Caco-2 (cell line): Measurements from ENCODE around the gene UBQLNL. TPM values are rescaled to one million over a fixed set of nuclear protein-coding genes. Genes with fewer than 3 reads are reported as not detected.

Experiments used
- BruUV-seq: library from RNA; stranded (reverse); fragments of 400-500 nt; replicated peaks from 2 replicates; lab custom pipeline; 2021; lab: Mats Ljungman, UMichigan
- CTCF ChIA-PET: fragments of 300-600 bp; sonication (Branson Sonifier 250); formaldehyde crosslinking; loops from one replicate; lab custom pipeline; 2022; ENCODE audit warnings: antibody characterized with exemption; lab: Charles Lee
- POLR2A ChIA-PET: fragments of 300-600 bp; sonication (Branson Sonifier 250); formaldehyde crosslinking; loops from one replicate; lab custom pipeline; 2022; ENCODE audit warnings: antibody characterized with exemption; lab: Charles Lee
- DNase-seq, 2 experiments: peaks; one replicate each; pipeline versions ENCODE4 v3.0.0 to v3.0.0-alpha.2; 2020 to 2022
- H3K27me3 ChIP-seq: replicated peaks from 2 replicates; pipeline ENCODE4 v1.6.0; 2011; ENCODE audit warnings: low read length; ENCODE audit not compliant: control insufficient read depth, insufficient read depth
- H3K36me3 ChIP-seq: 2 replicates; pipeline ENCODE4 v1.5.1; 2011; ENCODE audit warnings: low read length; ENCODE audit not compliant: control insufficient read depth, insufficient read depth
- H3K4me1 ChIP-seq: fragments of 250-450 bp; sonication (Bioruptor Pico); 2 replicates; pipeline ENCODE4 v1.5.1; 2020; ENCODE audit warnings: mild to moderate bottlenecking
- H3K4me3 ChIP-seq: 2 replicates; pipeline ENCODE4 v1.5.1; 2011; ENCODE audit warnings: low read depth, mild to moderate bottlenecking, control low read depth, low read length
- H3K9me3 ChIP-seq: fragments of 250-450 bp; sonication (Bioruptor Pico); 2 replicates; pipeline ENCODE4 v1.5.1; 2020; ENCODE audit warnings: mild to moderate bottlenecking, moderate library complexity
- H3K27ac Mint-ChIP-seq: one replicate; pipeline ENCODE4 v1.8.0; 2022; ENCODE audit warnings: mixed read lengths; ENCODE audit not compliant: unreplicated experiment
- H3K27me3 Mint-ChIP-seq: one replicate; pipeline ENCODE4 v1.8.0; 2022; ENCODE audit warnings: mixed read lengths; ENCODE audit not compliant: insufficient read depth, unreplicated experiment
- H3K36me3 Mint-ChIP-seq: one replicate; pipeline ENCODE4 v1.8.0; 2022; ENCODE audit warnings: mild to moderate bottlenecking, mixed read lengths; ENCODE audit not compliant: insufficient read depth, unreplicated experiment
- H3K4me1 Mint-ChIP-seq: one replicate; pipeline ENCODE4 v1.8.0; 2022; ENCODE audit warnings: low read depth, mixed read lengths; ENCODE audit not compliant: unreplicated experiment
- H3K4me3 Mint-ChIP-seq: one replicate; pipeline ENCODE4 v1.8.0; 2022; ENCODE audit warnings: mild to moderate bottlenecking, moderate library complexity, mixed read lengths; ENCODE audit not compliant: unreplicated experiment
- H3K9me3 Mint-ChIP-seq: one replicate; pipeline ENCODE4 v1.8.0; 2022; ENCODE audit warnings: mixed read lengths; ENCODE audit not compliant: unreplicated experiment
- CTCF ChIP-seq, 2 experiments: fragments of 200-600 bp in 1 of 2; IDR thresholded peaks; 1 replicate in 1 of 2; 2 replicates in 1 of 2; pipeline versions ENCODE4 v1.5.1 to v1.8.0; 2011 to 2022; ENCODE audit warnings: antibody characterized with exemption in 1 of 2, control low read depth in 1 of 2, inconsistent platforms in 1 of 2, low read depth in 1 of 2, low read length in 1 of 2, mild to moderate bottlenecking in 1 of 2, moderate library complexity in 1 of 2; ENCODE audit not compliant: insufficient read depth in 1 of 2, severe bottlenecking in 1 of 2, unreplicated experiment in 1 of 2
- intact Hi-C: fragments of 100-400 bp; cut with micrococcal nuclease; formaldehyde crosslinking; loops from one replicate; pipeline ENCODE4 v1.10.0; 2022; ENCODE audit not compliant: unreplicated experiment
- total RNA-seq: library from RNA; stranded (reverse); gene quantifications from 2 replicates; pipeline ENCODE4 v1.2.3, GENCODE V29; 2022

UBQLNL gene
- total RNA-seq, 1 experiment from 2014 or later: not detected

DNA sequence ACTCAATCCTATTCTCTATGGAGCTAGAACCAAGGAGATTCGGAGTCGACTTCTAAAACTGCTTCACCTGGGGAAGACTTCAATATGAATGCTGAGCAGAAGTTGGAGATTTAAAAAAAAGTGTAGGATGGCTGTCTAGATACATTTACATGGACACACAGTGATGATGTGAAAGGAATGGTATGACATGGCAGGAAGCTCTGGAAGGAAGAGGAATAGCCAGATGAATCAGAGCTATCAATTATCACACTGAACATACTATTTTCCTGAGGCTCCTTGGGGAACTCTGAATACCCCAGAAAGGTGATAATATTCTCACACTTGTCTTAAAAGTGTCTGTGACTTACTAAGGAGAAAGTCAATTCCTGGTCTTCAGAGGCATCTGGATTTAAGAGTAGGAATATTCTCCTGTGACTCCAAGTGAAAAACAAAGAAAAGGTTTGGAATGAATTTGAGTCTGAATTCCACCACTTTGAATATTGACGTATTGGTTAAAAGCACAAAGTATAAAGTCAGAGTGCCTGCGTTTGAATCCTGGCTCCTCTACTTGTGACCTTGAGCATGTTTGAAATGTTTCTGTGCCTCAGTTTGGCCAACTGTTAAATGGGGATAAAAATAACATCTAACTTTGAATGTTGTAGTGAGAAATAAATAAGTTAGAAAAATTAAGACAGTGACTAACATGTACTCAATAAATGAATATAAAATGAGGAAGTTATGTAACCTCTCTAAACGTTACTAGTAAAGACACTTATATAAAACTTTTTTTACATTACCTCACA, 26.7 kb downstream of the UBQLNL start:
- H3K9me3 Mint-ChIP-seq: no peaks in the 10 kb centered on the region
- H3K27ac Mint-ChIP-seq: no peak overlapping the region
- H3K9me3 ChIP-seq: no peaks in the 10 kb centered on the region
- intact Hi-C loops: no loop called here
- POLR2A ChIA-PET: no interaction called here
- H3K27me3 Mint-ChIP-seq: peaks cover 14% of the 10 kb centered on the region
- H3K4me1 ChIP-seq: no peaks in the 10 kb centered on the region
- BruUV-seq: no TSS peak
- H3K4me3 Mint-ChIP-seq: no peak overlapping the region
- no peaks in the 10 kb centered on the region for H3K36me3 Mint-ChIP-seq
- no peaks in the 10 kb centered on the region for H3K4me1 Mint-ChIP-seq
- DNase-seq: no peak
- H3K27me3 ChIP-seq: no peaks in the 10 kb centered on the region; the same call in 1 of the 2 replicates
- CTCF ChIA-PET: no interaction called here
- no peaks in the 10 kb centered on the region for H3K36me3 ChIP-seq
- H3K4me3 ChIP-seq: no peak overlapping the region
- no peak for TF ChIP-seq CTCF (IDR thresholded peaks at IDR 0.05; ENCODE audit: insufficient read depth in 1 of 2, low read depth in 1 of 2, low read length in 1 of 2, severe bottlenecking in 1 of 2, unreplicated experiment in 1 of 2)

DNA sequence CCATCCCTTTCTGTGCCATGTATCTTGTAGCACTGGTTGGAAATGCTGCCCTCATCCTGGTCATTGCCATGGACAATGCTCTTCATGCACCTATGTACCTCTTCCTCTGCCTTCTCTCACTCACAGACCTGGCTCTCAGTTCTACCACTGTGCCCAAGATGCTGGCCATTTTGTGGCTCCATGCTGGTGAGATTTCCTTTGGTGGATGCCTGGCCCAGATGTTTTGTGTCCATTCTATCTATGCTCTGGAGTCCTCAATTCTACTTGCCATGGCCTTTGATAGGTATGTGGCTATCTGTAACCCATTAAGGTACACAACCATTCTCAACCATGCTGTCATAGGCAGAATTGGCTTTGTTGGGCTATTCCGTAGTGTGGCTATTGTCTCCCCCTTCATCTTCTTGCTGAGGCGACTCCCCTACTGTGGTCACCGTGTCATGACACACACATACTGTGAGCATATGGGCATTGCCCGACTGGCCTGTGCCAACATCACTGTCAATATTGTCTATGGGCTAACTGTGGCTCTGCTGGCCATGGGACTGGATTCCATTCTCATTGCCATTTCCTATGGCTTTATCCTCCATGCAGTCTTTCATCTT, 27.6 kb downstream of the UBQLNL start:
- peaks cover 14% of the 10 kb centered on the region for H3K27me3 Mint-ChIP-seq
- H3K27me3 ChIP-seq: no peaks in the 10 kb centered on the region; the same call in 1 of the 2 replicates
- intact Hi-C loops: no loop called here
- H3K4me3 Mint-ChIP-seq: no peak overlapping the region
- no peak for TF ChIP-seq CTCF (IDR thresholded peaks at IDR 0.05; ENCODE audit: insufficient read depth in 1 of 2, low read depth in 1 of 2, low read length in 1 of 2, severe bottlenecking in 1 of 2, unreplicated experiment in 1 of 2)
- H3K9me3 Mint-ChIP-seq: no peaks in the 10 kb centered on the region
- H3K36me3 ChIP-seq: no peaks in the 10 kb centered on the region
- ChIA-PET CTCF (no interaction called here), POLR2A (no interaction called here)
- H3K36me3 Mint-ChIP-seq: no peaks in the 10 kb centered on the region
- H3K9me3 ChIP-seq: no peaks in the 10 kb centered on the region
- no peaks in the 10 kb centered on the region for H3K4me1 Mint-ChIP-seq
- no peak overlapping the region for H3K27ac Mint-ChIP-seq
- no TSS peak for BruUV-seq
- no peaks in the 10 kb centered on the region for H3K4me1 ChIP-seq
- H3K4me3 ChIP-seq: no peak overlapping the region
- no peak for DNase-seq

- H3K9me3 Mint-ChIP-seq: no peaks in the 10 kb centered on the region
- no peak within 1 kb of the TSS for H3K4me3 Mint-ChIP-seq
- no peak for TF ChIP-seq CTCF (IDR thresholded peaks at IDR 0.05; ENCODE audit: insufficient read depth in 1 of 2, low read depth in 1 of 2, low read length in 1 of 2, severe bottlenecking in 1 of 2, unreplicated experiment in 1 of 2)
- no peaks in the 10 kb centered on the region for H3K36me3 Mint-ChIP-seq
- no peak within 1 kb of the TSS for H3K4me3 ChIP-seq
- ChIA-PET POLR2A (no interaction called here), CTCF (no interaction called here)
- no peaks in the 10 kb centered on the region for H3K4me1 ChIP-seq
- H3K36me3 ChIP-seq: no peaks in the 10 kb centered on the region
- peaks cover 14% of the 10 kb centered on the region for H3K27me3 Mint-ChIP-seq
- no peaks in the 10 kb centered on the region; the same call in 1 of the 2 replicates for H3K27me3 ChIP-seq
- no TSS peak for BruUV-seq
- DNase-seq: no peak
- intact Hi-C loops: no loop called here
- no peaks in the 10 kb centered on the region for H3K4me1 Mint-ChIP-seq
- H3K27ac Mint-ChIP-seq: no peak within 1 kb of the TSS
- H3K9me3 ChIP-seq: no peaks in the 10 kb centered on the region
Observed at GRCh38 chr11:5488385-5488784, 28.1 kb downstream of the UBQLNL start, which contains the start of gene OR52D1. TSS of gene OR52D1 (plus strand) at chr11:5488685. CDS start at chr11:5488707, 22 bp downstream.
